Liver (tissue), 9 donors: ENCODE data around the gene GALNTL6. TPM values are rescaled to one million over a fixed set of nuclear protein-coding genes. Genes with fewer than 3 reads are reported as not detected.

ENCODE experiments used
- DNase-seq: peaks from one replicate; pipeline ENCODE4 v3.0.0-alpha.2; 2017; ENCODE audit warnings: low spot score
- H3K27ac ChIP-seq, 2 donors: one replicate each; pipeline ENCODE4 v1.7.0; 2013; ENCODE audit warnings: inconsistent platforms in 2 of 2, low read length in 2 of 2, control low read depth in 1 of 2, low read depth in 1 of 2, mild to moderate bottlenecking in 1 of 2
- H3K27me3 ChIP-seq, 4 donors: one replicate each; pipeline versions ENCODE4 v1.6.1 to v1.7.0; 2013; ENCODE audit warnings: low read length in 3 of 4, inconsistent platforms in 1 of 4, mild to moderate bottlenecking in 1 of 4, moderate library complexity in 1 of 4; ENCODE audit not compliant: control insufficient read depth in 4 of 4, insufficient read depth in 4 of 4
- H3K36me3 ChIP-seq, 4 donors: one replicate each; pipeline versions ENCODE4 v1.6.1 to v1.7.0; 2013; ENCODE audit warnings: low read length in 3 of 4, mild to moderate bottlenecking in 3 of 4, low read depth in 1 of 4, moderate library complexity in 1 of 4; ENCODE audit not compliant: control insufficient read depth in 4 of 4, insufficient read depth in 3 of 4
- H3K4me1 ChIP-seq, 4 donors: one replicate each; pipeline versions ENCODE4 v1.6.1 to v1.7.0; 2013; ENCODE audit warnings: low read length in 3 of 4, mild to moderate bottlenecking in 3 of 4, moderate library complexity in 1 of 4; ENCODE audit not compliant: control insufficient read depth in 4 of 4, insufficient read depth in 4 of 4
- H3K4me3 ChIP-seq, 3 donors: one replicate each; pipeline versions ENCODE4 v1.6.1 to v1.7.0; 2013; ENCODE audit warnings: low read length in 3 of 3, control low read depth in 1 of 3, low read depth in 1 of 3, mild to moderate bottlenecking in 1 of 3
- H3K9ac ChIP-seq, 2 donors: one replicate each; pipeline ENCODE4 v1.7.0; 2013; ENCODE audit warnings: low read length in 2 of 2, mild to moderate bottlenecking in 2 of 2, moderate library complexity in 2 of 2, control low read depth in 1 of 2, low read depth in 1 of 2
- H3K9me3 ChIP-seq, 4 donors: one replicate each; pipeline versions ENCODE4 v1.6.1 to v1.7.0; 2013; ENCODE audit warnings: low read length in 3 of 4; ENCODE audit not compliant: control insufficient read depth in 4 of 4
- EGR1 ChIP-seq, 2 donors: IDR thresholded peaks; 2 replicates each; pipeline ENCODE4 v1.6.1; 2016 to 2018; ENCODE audit warnings: antibody characterized with exemption in 2 of 2, low read depth in 2 of 2
- FOXA1 ChIP-seq: IDR thresholded peaks from 2 replicates; pipeline ENCODE4 v1.6.1; 2016; ENCODE audit warnings: antibody characterized with exemption
- FOXA2 ChIP-seq: IDR thresholded peaks from 2 replicates; pipeline ENCODE4 v1.6.1; 2016; ENCODE audit warnings: antibody characterized with exemption
- GABPA ChIP-seq, 2 donors: IDR thresholded peaks in 1 of 2; conservative IDR thresholded peaks in 1 of 2; 2 replicates each; pipeline ENCODE4 v1.6.1; 2016; ENCODE audit warnings: antibody characterized with exemption in 2 of 2, mild to moderate bottlenecking in 1 of 2, moderate library complexity in 1 of 2
- HNF4A ChIP-seq, 2 donors: conservative IDR thresholded peaks; 2 replicates each; pipeline ENCODE4 v1.6.1; 2016; ENCODE audit warnings: antibody characterized with exemption in 2 of 2, mild to moderate bottlenecking in 2 of 2
- HNF4G ChIP-seq: IDR thresholded peaks from 2 replicates; pipeline ENCODE4 v1.6.1; 2016; ENCODE audit warnings: antibody characterized with exemption
- JUND ChIP-seq, 2 donors: IDR thresholded peaks; 2 replicates each; pipeline ENCODE4 v1.6.1; 2016; ENCODE audit warnings: antibody characterized with exemption in 2 of 2
- NR2F2 ChIP-seq: IDR thresholded peaks from 2 replicates; pipeline ENCODE4 v1.6.1; 2016; ENCODE audit warnings: antibody characterized with exemption
- RAD21 ChIP-seq, 2 donors: IDR thresholded peaks; 2 replicates each; pipeline ENCODE4 v1.6.1; 2016; ENCODE audit warnings: antibody characterized with exemption in 2 of 2, mild to moderate bottlenecking in 2 of 2
- RXRA ChIP-seq, 2 donors: IDR thresholded peaks; 2 replicates each; pipeline ENCODE4 v1.6.1; 2017 to 2018; ENCODE audit warnings: antibody characterized with exemption in 2 of 2, mild to moderate bottlenecking in 1 of 2
- SP1 ChIP-seq: IDR thresholded peaks from 2 replicates; pipeline ENCODE4 v1.6.1; 2018; ENCODE audit warnings: antibody characterized with exemption, mild to moderate bottlenecking
- TAF1 ChIP-seq: conservative IDR thresholded peaks from 2 replicates; pipeline ENCODE4 v1.6.1; 2016; ENCODE audit warnings: antibody characterized with exemption, mild to moderate bottlenecking
- YY1 ChIP-seq: IDR thresholded peaks from 2 replicates; pipeline ENCODE4 v1.6.1; 2016; ENCODE audit warnings: antibody characterized with exemption, mild to moderate bottlenecking
- ZBTB33 ChIP-seq: IDR thresholded peaks from 2 replicates; pipeline ENCODE4 v1.6.1; 2016; ENCODE audit warnings: antibody characterized with exemption
- WGBS: extraction: QIAGEN DNeasy Blood & Tissue Kit; methylation state at CpG from one replicate; pipeline ENCODE4 v1.1.7; 2013; 5-methylcytosine and 5-hydroxymethylcytosine counted together
- polyA plus RNA-seq, 2 donors: library from polyadenylated mRNA; stranded (reverse) in 1 of 2; unstranded in 1 of 2; fragments of 200-250 nt in 1 of 2; fragments of >200 nt in 1 of 2; fragmentation: Nextera tagmentation in 1 of 2; extraction: Ambion mirVana in 1 of 2; gene quantifications; one replicate each; pipeline versions ENCODE4 v1.2.1 to v1.2.3, GENCODE V29; 2013 to 2015
- total RNA-seq, 2 donors: library from RNA; depleted of rRNA; stranded (reverse); fragments of >200 nt; gene quantifications; one replicate each; pipeline ENCODE4 v1.2.3, GENCODE V29; 2014
- TF ChIP-seq, protein P1 (sequence below): fragments of 150-350 bp; IDR thresholded peaks from 2 replicates; pipeline ENCODE4 v1.5.1; 2017; ENCODE audit warnings: improper control_type of control experiment, low read depth, low read length; ENCODE audit not compliant: missing input control
- TF ChIP-seq, protein P2 (sequence below): IDR thresholded peaks from 2 replicates; pipeline ENCODE4 v1.6.1; 2016; ENCODE audit warnings: antibody characterized with exemption
- TF ChIP-seq, protein P3 (sequence below): IDR thresholded peaks from 2 replicates; pipeline ENCODE4 v1.6.1; 2016; ENCODE audit warnings: antibody characterized with exemption
- TF ChIP-seq, protein P4 (sequence below): IDR thresholded peaks from 2 replicates; pipeline ENCODE4 v1.6.1; 2016; ENCODE audit warnings: antibody characterized with exemption, mild to moderate bottlenecking
- donor health status: healthy.
- donor health status: healthy.
- donor health status: healthy.
- donor health status: healthy.
- donor health status: healthy.

The GALNTL6 gene
- total and polyA plus RNA-seq, 4 donors: 0.06 to 0.08 TPM; not detected in 2

- Histone ChIP-seq H3K9ac (no peak overlapping the region), H3K9me3 (no peaks in the 10 kb centered on the region), H3K27ac (no peak overlapping the region), H3K27me3 (no peaks in the 10 kb centered on the region), H3K4me1 (no peaks in the 10 kb centered on the region), H3K36me3 (no peaks in the 10 kb centered on the region), H3K4me3 (no peak overlapping the region)
- TF ChIP-seq RXRA (IDR thresholded peaks at IDR 0.05) (no peak), RAD21 (IDR thresholded peaks at IDR 0.05) (no peak), HNF4G (no peak), GABPA (IDR thresholded peaks at IDR 0.05 in 1 of 2, conservative IDR thresholded peaks at IDR 0.05 in 1 of 2) (no peak), JUND (IDR thresholded peaks at IDR 0.05) (no peak), TAF1 (no peak), EGR1 (IDR thresholded peaks at IDR 0.05; ENCODE audit: low read depth in 2 of 2) (no peak), ZBTB33 (no peak), HNF4A (conservative IDR thresholded peaks at IDR 0.05) (no peak), YY1 (no peak), FOXA1 (no peak), NR2F2 (no peak), SP1 (no peak), FOXA2 (no peak)
- TF ChIP-seq, protein P1, sequence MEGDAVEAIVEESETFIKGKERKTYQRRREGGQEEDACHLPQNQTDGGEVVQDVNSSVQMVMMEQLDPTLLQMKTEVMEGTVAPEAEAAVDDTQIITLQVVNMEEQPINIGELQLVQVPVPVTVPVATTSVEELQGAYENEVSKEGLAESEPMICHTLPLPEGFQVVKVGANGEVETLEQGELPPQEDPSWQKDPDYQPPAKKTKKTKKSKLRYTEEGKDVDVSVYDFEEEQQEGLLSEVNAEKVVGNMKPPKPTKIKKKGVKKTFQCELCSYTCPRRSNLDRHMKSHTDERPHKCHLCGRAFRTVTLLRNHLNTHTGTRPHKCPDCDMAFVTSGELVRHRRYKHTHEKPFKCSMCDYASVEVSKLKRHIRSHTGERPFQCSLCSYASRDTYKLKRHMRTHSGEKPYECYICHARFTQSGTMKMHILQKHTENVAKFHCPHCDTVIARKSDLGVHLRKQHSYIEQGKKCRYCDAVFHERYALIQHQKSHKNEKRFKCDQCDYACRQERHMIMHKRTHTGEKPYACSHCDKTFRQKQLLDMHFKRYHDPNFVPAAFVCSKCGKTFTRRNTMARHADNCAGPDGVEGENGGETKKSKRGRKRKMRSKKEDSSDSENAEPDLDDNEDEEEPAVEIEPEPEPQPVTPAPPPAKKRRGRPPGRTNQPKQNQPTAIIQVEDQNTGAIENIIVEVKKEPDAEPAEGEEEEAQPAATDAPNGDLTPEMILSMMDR: no peak
- TF ChIP-seq, protein P2, sequence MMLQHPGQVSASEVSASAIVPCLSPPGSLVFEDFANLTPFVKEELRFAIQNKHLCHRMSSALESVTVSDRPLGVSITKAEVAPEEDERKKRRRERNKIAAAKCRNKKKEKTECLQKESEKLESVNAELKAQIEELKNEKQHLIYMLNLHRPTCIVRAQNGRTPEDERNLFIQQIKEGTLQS: no peak
- TF ChIP-seq, protein P3, sequence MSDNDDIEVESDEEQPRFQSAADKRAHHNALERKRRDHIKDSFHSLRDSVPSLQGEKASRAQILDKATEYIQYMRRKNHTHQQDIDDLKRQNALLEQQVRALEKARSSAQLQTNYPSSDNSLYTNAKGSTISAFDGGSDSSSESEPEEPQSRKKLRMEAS: no peak
- TF ChIP-seq, protein P4, sequence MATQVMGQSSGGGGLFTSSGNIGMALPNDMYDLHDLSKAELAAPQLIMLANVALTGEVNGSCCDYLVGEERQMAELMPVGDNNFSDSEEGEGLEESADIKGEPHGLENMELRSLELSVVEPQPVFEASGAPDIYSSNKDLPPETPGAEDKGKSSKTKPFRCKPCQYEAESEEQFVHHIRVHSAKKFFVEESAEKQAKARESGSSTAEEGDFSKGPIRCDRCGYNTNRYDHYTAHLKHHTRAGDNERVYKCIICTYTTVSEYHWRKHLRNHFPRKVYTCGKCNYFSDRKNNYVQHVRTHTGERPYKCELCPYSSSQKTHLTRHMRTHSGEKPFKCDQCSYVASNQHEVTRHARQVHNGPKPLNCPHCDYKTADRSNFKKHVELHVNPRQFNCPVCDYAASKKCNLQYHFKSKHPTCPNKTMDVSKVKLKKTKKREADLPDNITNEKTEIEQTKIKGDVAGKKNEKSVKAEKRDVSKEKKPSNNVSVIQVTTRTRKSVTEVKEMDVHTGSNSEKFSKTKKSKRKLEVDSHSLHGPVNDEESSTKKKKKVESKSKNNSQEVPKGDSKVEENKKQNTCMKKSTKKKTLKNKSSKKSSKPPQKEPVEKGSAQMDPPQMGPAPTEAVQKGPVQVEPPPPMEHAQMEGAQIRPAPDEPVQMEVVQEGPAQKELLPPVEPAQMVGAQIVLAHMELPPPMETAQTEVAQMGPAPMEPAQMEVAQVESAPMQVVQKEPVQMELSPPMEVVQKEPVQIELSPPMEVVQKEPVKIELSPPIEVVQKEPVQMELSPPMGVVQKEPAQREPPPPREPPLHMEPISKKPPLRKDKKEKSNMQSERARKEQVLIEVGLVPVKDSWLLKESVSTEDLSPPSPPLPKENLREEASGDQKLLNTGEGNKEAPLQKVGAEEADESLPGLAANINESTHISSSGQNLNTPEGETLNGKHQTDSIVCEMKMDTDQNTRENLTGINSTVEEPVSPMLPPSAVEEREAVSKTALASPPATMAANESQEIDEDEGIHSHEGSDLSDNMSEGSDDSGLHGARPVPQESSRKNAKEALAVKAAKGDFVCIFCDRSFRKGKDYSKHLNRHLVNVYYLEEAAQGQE: no peak
- no peak for DNase-seq
Measured at GRCh38 chr4:173024203-173024602, 1211.0 kb downstream of the GALNTL6 start.

DNA sequence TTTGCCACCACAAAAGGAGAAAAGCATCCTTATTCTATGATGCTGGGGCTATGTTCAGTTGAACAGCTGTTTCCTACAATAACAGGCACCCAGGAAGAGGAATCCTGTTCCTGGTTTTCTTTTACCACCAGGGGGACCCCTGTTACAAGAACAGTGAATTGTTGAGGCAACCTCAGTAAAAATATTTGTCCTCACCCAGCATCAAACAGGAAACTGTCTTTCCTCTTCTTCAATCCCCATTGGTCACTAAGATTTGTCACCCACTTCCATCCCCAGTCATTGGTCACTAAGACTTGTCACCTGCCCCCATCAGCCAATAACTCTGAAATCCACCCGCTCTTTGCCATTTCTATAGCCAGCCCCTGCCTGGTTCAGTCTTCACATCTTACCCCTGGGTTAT lies 1211.9 kb downstream of the GALNTL6 start:
- WGBS: 95% methylated on average over 1 of the region's 1 CpG

More for the DNA sequence above, 1211.9 kb downstream of the GALNTL6 start:
- H3K27ac ChIP-seq: no peak overlapping the region
- no peaks in the 10 kb centered on the region for H3K36me3 ChIP-seq
- no peak for DNase-seq
- no peak for TF ChIP-seq HNF4A (conservative IDR thresholded peaks at IDR 0.05)
- TF ChIP-seq, protein P1: peak; percentile 50
- TF ChIP-seq RAD21 (IDR thresholded peaks at IDR 0.05): peak; percentile 74 to 83
- TF ChIP-seq SP1: no peak
- H3K9ac ChIP-seq: no peak overlapping the region
- no peaks in the 10 kb centered on the region for H3K4me1 ChIP-seq
- no peak overlapping the region for H3K4me3 ChIP-seq
- no peaks in the 10 kb centered on the region for H3K9me3 ChIP-seq
- no peaks in the 10 kb centered on the region for H3K27me3 ChIP-seq
